ENCODE measurements around the gene CSTPP1. TPM values are rescaled to one million over a fixed set of nuclear protein-coding genes. Genes with fewer than 3 reads are reported as not detected.

Gene CSTPP1
- total RNA-seq, 1 experiment from 2014 or later = 88.3 TPM

- CTCF ChIA-PET = no interaction called here
Observed at GRCh38 chr11:47130543-47130942, 194.0 kb downstream of the CSTPP1 start.

GRCh38 chr11:47131136-47131535 is 194.6 kb downstream of the CSTPP1 start:
- Histone ChIP-seq H3K9me3 (ENCODE audit: insufficient read depth, low read depth) (no peaks in the 10 kb centered on the region), H3K4me3 (no peak overlapping the region), H3K4me2 (no peak overlapping the region), H2AFZ (no peak overlapping the region), H3K27ac (no peak overlapping the region), H3K79me2 (ENCODE audit: low read depth) (no peaks in the 10 kb centered on the region), H3K9me2 (ENCODE audit: insufficient read depth) (no peaks in the 10 kb centered on the region), H4K20me1 (ENCODE audit: insufficient read depth) (no peaks in the 10 kb centered on the region), H3K4me1 (replicated peaks; ENCODE audit: insufficient read depth) (no peaks in the 10 kb centered on the region), H3K27me3 (ENCODE audit: insufficient read depth, low read depth) (no peaks in the 10 kb centered on the region), H3F3A (ENCODE audit: insufficient read depth, low read depth) (no peaks in the 10 kb centered on the region; the same call in 1 of the 2 replicates), H3K36me3 (ENCODE audit: low read depth) (no peaks in the 10 kb centered on the region)
- BruUV-seq (replicated peaks) = no TSS peak
- intact Hi-C loops (cut with micrococcal nuclease; ENCODE audit: unreplicated experiment) = no loop called here
- POLR2A ChIA-PET (ENCODE audit: unreplicated experiment) = no interaction called here
- CTCF ChIA-PET = no interaction called here
- TF ChIP-seq EZH2 (IDR thresholded peaks at IDR 0.05; ENCODE audit: low read depth) (no peak), CTCF (conservative IDR thresholded peaks at IDR 0.05) (no peak)
- DNase-seq = no peak

More at GRCh38 chr11:47130543-47130942, 194.0 kb downstream of the CSTPP1 start:
- no peaks in the 10 kb centered on the region for H3K9me2 ChIP-seq (ENCODE audit: insufficient read depth)
- no peak overlapping the region for H2AFZ ChIP-seq
- H3K27ac ChIP-seq = no peak overlapping the region
- H3K27me3 ChIP-seq (ENCODE audit: insufficient read depth, low read depth) = no peaks in the 10 kb centered on the region
- H3K4me3 ChIP-seq = no peak overlapping the region
- POLR2A ChIA-PET (ENCODE audit: unreplicated experiment) = no interaction called here
- no peaks in the 10 kb centered on the region for H4K20me1 ChIP-seq (ENCODE audit: insufficient read depth)
- H3K36me3 ChIP-seq (ENCODE audit: low read depth) = no peaks in the 10 kb centered on the region
- H3K9me3 ChIP-seq (ENCODE audit: insufficient read depth, low read depth) = no peaks in the 10 kb centered on the region
- no peaks in the 10 kb centered on the region for H3K4me1 ChIP-seq (replicated peaks; ENCODE audit: insufficient read depth)
- no peaks in the 10 kb centered on the region for H3K79me2 ChIP-seq (ENCODE audit: low read depth)
- no TSS peak for BruUV-seq (replicated peaks)
- no peak for DNase-seq
- intact Hi-C loops (cut with micrococcal nuclease; ENCODE audit: unreplicated experiment) = no loop called here
- no peak overlapping the region for H3K4me2 ChIP-seq
- no peaks in the 10 kb centered on the region; the same call in 1 of the 2 replicates for H3F3A ChIP-seq (ENCODE audit: insufficient read depth, low read depth)
- TF ChIP-seq EZH2 (IDR thresholded peaks at IDR 0.05; ENCODE audit: low read depth) = no peak
- TF ChIP-seq CTCF (conservative IDR thresholded peaks at IDR 0.05) = no peak

GRCh38 chr11:47132490-47132889 is 195.9 kb downstream of the CSTPP1 start:
- Histone ChIP-seq H3K4me2 (no peak overlapping the region), H2AFZ (no peak overlapping the region), H3K9me3 (ENCODE audit: insufficient read depth, low read depth) (no peaks in the 10 kb centered on the region), H3F3A (ENCODE audit: insufficient read depth, low read depth) (no peaks in the 10 kb centered on the region; the same call in 1 of the 2 replicates), H4K20me1 (ENCODE audit: insufficient read depth) (no peaks in the 10 kb centered on the region), H3K27me3 (ENCODE audit: insufficient read depth, low read depth) (no peaks in the 10 kb centered on the region), H3K27ac (no peak overlapping the region), H3K4me3 (no peak overlapping the region), H3K9me2 (ENCODE audit: insufficient read depth) (no peaks in the 10 kb centered on the region), H3K36me3 (ENCODE audit: low read depth) (no peaks in the 10 kb centered on the region), H3K79me2 (ENCODE audit: low read depth) (no peaks in the 10 kb centered on the region), H3K4me1 (replicated peaks; ENCODE audit: insufficient read depth) (no peaks in the 10 kb centered on the region)
- DNase-seq = no peak
- TF ChIP-seq EZH2 (IDR thresholded peaks at IDR 0.05; ENCODE audit: low read depth) (no peak), CTCF (conservative IDR thresholded peaks at IDR 0.05) (no peak)
- intact Hi-C loops (cut with micrococcal nuclease; ENCODE audit: unreplicated experiment) = no loop called here
- POLR2A ChIA-PET (ENCODE audit: unreplicated experiment) = interaction anchor here (0.7 kb wide), 1 partner anchor 14 kb away, joined by 6 read pairs; no protein-coding TSS in a partner anchor
- CTCF ChIA-PET = no interaction called here
- BruUV-seq (replicated peaks) = no TSS peak
